DOHH2 (cell line): Measurements from ENCODE around the gene MMP19.
A peak's percentile ranks its signal among the peaks of the same experiment; 100 is the strongest.

ENCODE experiments used
- H3F3A ChIP-seq: fragments of 200-600 bp; sonication (generic), shearing (Covaris generic); 2 replicates; pipeline ENCODE4 v1.6.0; 2016; ENCODE audit warnings: antibody characterized with exemption, mild to moderate bottlenecking; ENCODE audit not compliant: control insufficient read depth, insufficient read depth
- H3K27ac ChIP-seq: fragments of 200-600 bp; sonication (generic); 2 replicates; pipeline ENCODE4 v1.5.1; 2014; ENCODE audit warnings: low read depth, mild to moderate bottlenecking, low read length, moderate library complexity
- H3K27me3 ChIP-seq: fragments of 200-600 bp; sonication (generic); 2 replicates; pipeline ENCODE4 v1.6.1; 2014; ENCODE audit warnings: mild to moderate bottlenecking, low read length, mixed read lengths; ENCODE audit not compliant: control insufficient read depth
- H3K36me3 ChIP-seq: fragments of 200-600 bp; sonication (generic); 2 replicates; pipeline ENCODE4 v1.6.1; 2014; ENCODE audit warnings: mild to moderate bottlenecking, low read length, moderate library complexity, mixed read lengths; ENCODE audit not compliant: control insufficient read depth
- H3K4me1 ChIP-seq: fragments of 200-600 bp; sonication (generic); 2 replicates; pipeline ENCODE4 v1.6.1; 2014; ENCODE audit warnings: mild to moderate bottlenecking, low read length, mixed read lengths; ENCODE audit not compliant: control insufficient read depth
- H3K4me2 ChIP-seq: fragments of 200-600 bp; sonication (generic); 2 replicates; pipeline ENCODE4 v1.6.0; 2014; ENCODE audit warnings: mild to moderate bottlenecking, low read length, moderate library complexity
- H3K4me3 ChIP-seq: fragments of 200-600 bp; sonication (generic); 2 replicates; pipeline ENCODE4 v1.5.1; 2014; ENCODE audit warnings: mild to moderate bottlenecking, low read length, mixed read lengths
- H3K79me2 ChIP-seq: fragments of 200-600 bp; sonication (generic); 2 replicates; pipeline ENCODE4 v1.6.1; 2014; ENCODE audit warnings: mild to moderate bottlenecking, low read length, mixed read lengths; ENCODE audit not compliant: control insufficient read depth
- H3K9me2 ChIP-seq: fragments of 200-600 bp; sonication (generic); replicated peaks from 2 replicates; pipeline ENCODE4 v1.6.1; 2014; ENCODE audit warnings: mild to moderate bottlenecking, low read length, mixed read lengths; ENCODE audit not compliant: control insufficient read depth
- H3K9me3 ChIP-seq: fragments of 200-600 bp; sonication (generic); 2 replicates; pipeline ENCODE4 v1.6.1; 2014; ENCODE audit warnings: antibody characterized with exemption, low read length, mixed read lengths; ENCODE audit not compliant: control insufficient read depth, insufficient read depth
- H4K20me1 ChIP-seq: fragments of 200-600 bp; sonication (generic); 2 replicates; pipeline ENCODE4 v1.6.0; 2014; ENCODE audit warnings: low read depth, mild to moderate bottlenecking, antibody characterized with exemption, low read length, moderate library complexity; ENCODE audit not compliant: control insufficient read depth, insufficient read depth
- CTCF ChIP-seq: fragments of 200-600 bp; sonication (generic); IDR thresholded peaks from one replicate; pipeline ENCODE4 v1.5.1; 2014; ENCODE audit warnings: antibody characterized with exemption, mild to moderate bottlenecking, low read depth, low read length; ENCODE audit not compliant: poor library complexity, severe bottlenecking
- EZH2phosphoT487 ChIP-seq: fragments of 200-600 bp; sonication (generic); IDR thresholded peaks from 2 replicates; pipeline ENCODE4 v1.6.1; 2017; ENCODE audit warnings: borderline replicate concordance, mild to moderate bottlenecking, antibody characterized with exemption, low read length, moderate library complexity, mixed read lengths

Gene MMP19

GRCh38 chr12:55827806-55828205 is 14.9 kb downstream of the MMP19 start:
- H3K27me3 ChIP-seq, result no peaks in the 10 kb centered on the region
- H3K4me2 ChIP-seq, result peak overlapping the region; percentile 93
- no peaks in the 10 kb centered on the region for H4K20me1 ChIP-seq
- H3K9me3 ChIP-seq, result no peaks in the 10 kb centered on the region
- peak overlapping the region; percentile 78 for H3K27ac ChIP-seq
- H3K4me1 ChIP-seq, result peaks cover 48% of the 10 kb centered on the region
- H3K36me3 ChIP-seq, result peaks cover 60% of the 10 kb centered on the region
- H3K79me2 ChIP-seq, result peaks cover 74% of the 10 kb centered on the region
- no peak for TF ChIP-seq CTCF
- peak overlapping the region; percentile 96 for H3K4me3 ChIP-seq
- H3K9me2 ChIP-seq, result no peaks in the 10 kb centered on the region
- peaks cover 34% of the 10 kb centered on the region for H3F3A ChIP-seq

GRCh38 chr12:55824726-55825125 is 18.0 kb downstream of the MMP19 start:
- Histone ChIP-seq H3K27me3 (no peaks in the 10 kb centered on the region), H3K9me3 (no peaks in the 10 kb centered on the region), H3F3A (peaks cover 46% of the 10 kb centered on the region), H3K36me3 (peaks cover 85% of the 10 kb centered on the region), H3K79me2 (peaks cover 77% of the 10 kb centered on the region), H3K4me2 (peak overlapping the region; percentile 93), H3K4me3 (peak overlapping the region; percentile 96), H4K20me1 (no peaks in the 10 kb centered on the region), H3K27ac (peak overlapping the region; percentile 78), H3K4me1 (peaks cover 40% of the 10 kb centered on the region), H3K9me2 (no peaks in the 10 kb centered on the region)
- TF ChIP-seq EZH2phosphoT487 (no peak), CTCF (no peak)

GRCh38 chr12:55823419-55823818 is 19.3 kb downstream of the MMP19 start:
- H3K4me2 ChIP-seq, result no peak overlapping the region
- no peak overlapping the region for H3K4me3 ChIP-seq
- H3K9me3 ChIP-seq, result no peaks in the 10 kb centered on the region
- TF ChIP-seq EZH2phosphoT487 (no peak), CTCF (no peak)
- H3F3A ChIP-seq, result peaks cover 49% of the 10 kb centered on the region
- no peaks in the 10 kb centered on the region for H4K20me1 ChIP-seq
- H3K27ac ChIP-seq, result 0 out of 2 replicates have a peak overlapping the region, but pooled peaks have one; percentile 78
- H3K36me3 ChIP-seq, result peaks cover 94% of the 10 kb centered on the region
- no peaks in the 10 kb centered on the region for H3K9me2 ChIP-seq
- no peaks in the 10 kb centered on the region for H3K27me3 ChIP-seq
- peaks cover 80% of the 10 kb centered on the region for H3K79me2 ChIP-seq
- peaks cover 51% of the 10 kb centered on the region for H3K4me1 ChIP-seq

GRCh38 chr12:55822228-55822627 is 20.5 kb downstream of the MMP19 start:
- TF ChIP-seq CTCF (no peak), EZH2phosphoT487 (no peak)
- H3K4me2 ChIP-seq, result no peak overlapping the region
- H3K9me3 ChIP-seq, result no peaks in the 10 kb centered on the region
- peaks cover 87% of the 10 kb centered on the region for H3K36me3 ChIP-seq
- H3K27ac ChIP-seq, result no peak overlapping the region
- peaks cover 77% of the 10 kb centered on the region for H3K79me2 ChIP-seq
- H3K27me3 ChIP-seq, result no peaks in the 10 kb centered on the region
- H3K4me1 ChIP-seq, result peaks cover 39% of the 10 kb centered on the region
- H4K20me1 ChIP-seq, result no peaks in the 10 kb centered on the region
- H3K4me3 ChIP-seq, result no peak overlapping the region
- no peaks in the 10 kb centered on the region for H3K9me2 ChIP-seq
- peaks cover 43% of the 10 kb centered on the region for H3F3A ChIP-seq
